A549 (cell line): ENCODE results near the gene DEUP1.

Experiments used
- CEBPB ChIP-seq, 2 experiments: fragments of >200 bp in 1 of 2; sonication (Bioruptor Twin) in 1 of 2; formaldehyde crosslinking in 1 of 2; IDR thresholded peaks; 2 replicates each; pipeline ENCODE4 v1.6.1; 2012 to 2016
- CHD4 ChIP-seq: fragments of 200-600 bp; sonication (generic); IDR thresholded peaks from 2 replicates; pipeline ENCODE4 v1.6.1; 2016; ENCODE audit warnings: antibody characterized with exemption, mild to moderate bottlenecking, borderline replicate concordance
- CTCF ChIP-seq: fragments of >200 bp; sonication (Bioruptor Twin); formaldehyde crosslinking; IDR thresholded peaks from 3 replicates; pipeline ENCODE4 v1.5.1; 2016
- EHMT2 ChIP-seq: fragments of 200-600 bp; sonication (generic); IDR thresholded peaks from 2 replicates; pipeline ENCODE4 v1.6.1; 2016; ENCODE audit warnings: antibody characterized with exemption, low read depth, mild to moderate bottlenecking, moderate library complexity
- HOXB13 ChIP-seq: fragments of 250-450 bp; sonication (Bioruptor Pico); IDR thresholded peaks from 2 replicates; pipeline ENCODE4 v1.5.0; 2020; ENCODE audit warnings: low read depth, mild to moderate bottlenecking, moderate library complexity
- JUNB ChIP-seq: fragments of >200 bp; sonication (Bioruptor Twin); formaldehyde crosslinking; IDR thresholded peaks from 2 replicates; pipeline ENCODE4 v1.6.1; 2016
- MAFK ChIP-seq: fragments of 450-650 bp; IDR thresholded peaks from 2 replicates; pipeline ENCODE4 v1.6.1; 2014; ENCODE audit not compliant: partially characterized antibody
- MAX ChIP-seq: IDR thresholded peaks from 2 replicates; pipeline ENCODE4 v1.6.1; 2012
- POLR2A ChIP-seq: IDR thresholded peaks from 2 replicates; pipeline ENCODE4 v1.6.1; 2012; ENCODE audit warnings: mild to moderate bottlenecking, low read length
- POLR2AphosphoS2 ChIP-seq: conservative IDR thresholded peaks from 2 replicates; pipeline ENCODE4 v1.6.1; 2012; ENCODE audit warnings: low read length, improper control_type of control experiment, inconsistent platforms
- RAD21 ChIP-seq, 2 experiments: fragments of >200 bp in 1 of 2; sonication (Bioruptor Twin) in 1 of 2; formaldehyde crosslinking in 1 of 2; IDR thresholded peaks in 1 of 2; conservative IDR thresholded peaks in 1 of 2; 2 replicates in 1 of 2; 3 replicates in 1 of 2; pipeline ENCODE4 v1.6.1; 2012 to 2018; ENCODE audit warnings: inconsistent platforms in 1 of 2
- RARB ChIP-seq: fragments of 250-450 bp; sonication (Bioruptor Pico); IDR thresholded peaks from 2 replicates; pipeline ENCODE4 v1.8.0; 2021; ENCODE audit warnings: mild to moderate bottlenecking, moderate library complexity
- REST ChIP-seq: fragments of 200-600 bp; sonication (generic); IDR thresholded peaks from 2 replicates; pipeline ENCODE4 v1.6.1; 2016; ENCODE audit warnings: antibody characterized with exemption, mild to moderate bottlenecking, moderate library complexity

GRCh38 chr11:93350835-93351234 is 20.3 kb downstream of the DEUP1 start:
- TF ChIP-seq CTCF = no peak
- TF ChIP-seq REST = no peak
- no peak for TF ChIP-seq POLR2A
- TF ChIP-seq POLR2AphosphoS2 = no peak
- no peak for TF ChIP-seq EHMT2
- no peak for TF ChIP-seq HOXB13 (CRISPR knock-in tag)
- TF ChIP-seq RAD21 (conservative IDR thresholded peaks at IDR 0.05 in 1 of 2, IDR thresholded peaks at IDR 0.05 in 1 of 2) = no peak
- no peak for TF ChIP-seq MAX
- no peak for TF ChIP-seq CEBPB (IDR thresholded peaks at IDR 0.05)
- no peak for TF ChIP-seq MAFK
- no peak for TF ChIP-seq RARB
- TF ChIP-seq CHD4 = no peak
- no peak for TF ChIP-seq JUNB
